Transverse colon (tissue), 4 donors: Measurements from ENCODE around the gene PDGFD. TPM values are rescaled to one million over a fixed set of nuclear protein-coding genes. Genes with fewer than 3 reads are reported as not detected.

Source experiments
- DNase-seq: peaks from one replicate; pipeline ENCODE4 v3.0.0-alpha.2; 2019
- H3K27ac ChIP-seq, 4 donors: fragments of 200-600 bp; sonication (generic); 2 replicates each; pipeline ENCODE4 v1.5.1; 2016 to 2018; ENCODE audit warnings: inconsistent platforms in 4 of 4
- H3K27me3 ChIP-seq: fragments of 200-600 bp; sonication (generic); 2 replicates; pipeline ENCODE4 v1.5.1; 2017; ENCODE audit warnings: inconsistent platforms
- H3K36me3 ChIP-seq, 4 donors: fragments of 200-600 bp; sonication (generic); 2 replicates each; pipeline ENCODE4 v1.5.1; 2017 to 2019; ENCODE audit warnings: inconsistent platforms in 4 of 4
- H3K4me1 ChIP-seq, 4 donors: fragments of 200-600 bp; sonication (generic); 2 replicates each; pipeline ENCODE4 v1.5.1; 2017 to 2020; ENCODE audit warnings: inconsistent platforms in 4 of 4
- H3K4me3 ChIP-seq, 4 donors: fragments of 200-600 bp; sonication (generic); 1 replicate in 1 of 4; 2 replicates in 3 of 4; pipeline versions ENCODE4 v1.5.1 to v1.6.1; 2017 to 2019; ENCODE audit warnings: inconsistent platforms in 4 of 4
- H3K9me3 ChIP-seq, 2 donors: fragments of 200-600 bp; sonication (generic); 2 replicates each; pipeline ENCODE4 v1.5.1; 2017 to 2019; ENCODE audit warnings: inconsistent platforms in 2 of 2
- CTCF ChIP-seq, 5 experiments: fragments of 200-600 bp in 3 of 5; fragments of 450-650 bp in 2 of 5; sonication (generic) in 3 of 5; IDR thresholded peaks; 1 replicate in 2 of 5; 2 replicates in 3 of 5; pipeline ENCODE4 v1.5.1; 2016 to 2017; ENCODE audit warnings: antibody characterized with exemption in 5 of 5, inconsistent platforms in 3 of 5, mild to moderate bottlenecking in 2 of 5, moderate library complexity in 1 of 5
- EP300 ChIP-seq: sonication (generic); formaldehyde crosslinking; IDR thresholded peaks from one replicate; pipeline ENCODE4 v1.6.1; 2017; ENCODE audit warnings: antibody characterized with exemption, low read depth
- POLR2A ChIP-seq: fragments of 450-650 bp; IDR thresholded peaks from one replicate; pipeline ENCODE4 v1.6.1; 2016; ENCODE audit warnings: antibody characterized with exemption, mild to moderate bottlenecking, moderate library complexity
- POLR2AphosphoS5 ChIP-seq, 3 donors: sonication (generic); formaldehyde crosslinking; IDR thresholded peaks; one replicate each; pipeline ENCODE4 v1.6.1; 2016; ENCODE audit warnings: antibody characterized with exemption in 3 of 3
- WGBS, 2 donors: methylation state at CpG; one replicate each; pipeline ENCODE4 v1.1.5; 2018; ENCODE audit warnings: low coverage in 1 of 2; 5-methylcytosine and 5-hydroxymethylcytosine counted together
- in situ Hi-C, 4 donors: fragments of 200-750 bp; cut with MboI; loops; one replicate each; pipeline versions ENCODE4 v1.15.0 to v1.15.1; 2017; ENCODE audit warnings: low sequenced_read_pairs in 3 of 4, low pct_ligation_motif_present in 1 of 4, low pct_unique_long_range_greater_than_20kb in 1 of 4
- intact Hi-C: fragments of 100-400 bp; cut with DNase I; formaldehyde crosslinking; loops from one replicate; pipeline ENCODE4 v1.15.1; 2023; ENCODE audit warnings: low total_unique reads
- total RNA-seq, 4 donors: library from RNA; depleted of rRNA; stranded (reverse); fragments of >200 nt; gene quantifications; one replicate each; pipeline ENCODE4 v1.1.0, GENCODE V29; 2016

Gene PDGFD
- total RNA-seq, 4 donors from 2014 or later, result 2.3 to 6.0 (median 3.8) TPM; not detected in 1

- no peaks in the 10 kb centered on the region for H3K27me3 ChIP-seq
- H3K36me3 ChIP-seq, result no peaks in the 10 kb centered on the region
- 94 to 95% methylated on average over 4 of the region's 4 CpGs for WGBS, 2 donors
- DNase-seq, result no peak
- no peaks in the 10 kb centered on the region for H3K9me3 ChIP-seq
- in situ Hi-C loops (no loop called here), intact Hi-C loops (no loop called here)
- TF ChIP-seq EP300, result no peak
- no peak for TF ChIP-seq POLR2AphosphoS5 (IDR thresholded peaks at IDR 0.05)
- no peak for TF ChIP-seq CTCF (IDR thresholded peaks at IDR 0.05)
- TF ChIP-seq POLR2A, result no peak
- H3K27ac ChIP-seq, result no peak overlapping the region
- H3K4me3 ChIP-seq, result no peak overlapping the region
- H3K4me1 ChIP-seq, result no peaks in the 10 kb centered on the region
Measured at GRCh38 chr11:103995896-103996295, 168.1 kb downstream of the PDGFD start.

- in situ Hi-C loops, result no loop called here
- intact Hi-C loops, result no loop called here
- no peak overlapping the region for H3K27ac ChIP-seq
- WGBS, 2 donors, result 85 to 89% methylated on average over 2 of the region's 2 CpGs
- H3K4me3 ChIP-seq, result no peak overlapping the region
- no peaks in the 10 kb centered on the region for H3K9me3 ChIP-seq
- DNase-seq, result no peak
- no peaks in the 10 kb centered on the region for H3K36me3 ChIP-seq
- no peaks in the 10 kb centered on the region for H3K27me3 ChIP-seq
- H3K4me1 ChIP-seq, result no peaks in the 10 kb centered on the region
- TF ChIP-seq EP300 (no peak), POLR2AphosphoS5 (IDR thresholded peaks at IDR 0.05) (no peak), POLR2A (no peak), CTCF (IDR thresholded peaks at IDR 0.05) (no peak)
Measured at GRCh38 chr11:103994518-103994917, 169.4 kb downstream of the PDGFD start.

GRCh38 chr11:103994094-103994493, 169.9 kb downstream of the PDGFD start:
- WGBS, 2 donors, result 67 to 85% methylated on average over 1 of the region's 1 CpG
- no peak overlapping the region for H3K27ac ChIP-seq

GRCh38 chr11:103993507-103993906, 170.4 kb downstream of the PDGFD start:
- intact Hi-C loops, result no loop called here
- Histone ChIP-seq H3K27me3 (no peaks in the 10 kb centered on the region), H3K4me1 (no peaks in the 10 kb centered on the region), H3K9me3 (no peaks in the 10 kb centered on the region), H3K4me3 (no peak overlapping the region), H3K27ac (no peak overlapping the region), H3K36me3 (no peaks in the 10 kb centered on the region)
- no peak for DNase-seq
- no peak for TF ChIP-seq EP300
- TF ChIP-seq POLR2A, result no peak
- no peak for TF ChIP-seq CTCF (IDR thresholded peaks at IDR 0.05)
- TF ChIP-seq POLR2AphosphoS5 (IDR thresholded peaks at IDR 0.05), result no peak
- in situ Hi-C loops, result no loop called here

More at GRCh38 chr11:103994094-103994493, 169.9 kb downstream of the PDGFD start:
- Histone ChIP-seq H3K36me3 (no peaks in the 10 kb centered on the region), H3K27me3 (no peaks in the 10 kb centered on the region), H3K9me3 (no peaks in the 10 kb centered on the region), H3K4me3 (no peak overlapping the region), H3K4me1 (no peaks in the 10 kb centered on the region)
- no peak for DNase-seq
- intact Hi-C loops (no loop called here), in situ Hi-C loops (no loop called here)
- TF ChIP-seq EP300, result no peak
- TF ChIP-seq POLR2A, result no peak
- TF ChIP-seq CTCF (IDR thresholded peaks at IDR 0.05), result no peak
- TF ChIP-seq POLR2AphosphoS5 (IDR thresholded peaks at IDR 0.05), result no peak
